ENCODE measurements around the gene GPLD1. TPM values are rescaled to one million over a fixed set of nuclear protein-coding genes. Genes with fewer than 3 reads are reported as not detected.

The GPLD1 gene
- total RNA-seq, 5 donors from 2014 or later (not counting 1 experiment from before 2014, with no cell fraction given), result 0.50 to 1.5 (median 1.4) TPM

GRCh38 chr6:24444588-24444987 is 44.8 kb downstream of the GPLD1 start:
- H3K4me1 ChIP-seq (ENCODE audit: control insufficient read depth in 1 of 2, extremely low read depth in 1 of 2, insufficient read depth in 2 of 2, low read length in 2 of 2), result no peaks in the 10 kb centered on the region
- POLR2A ChIA-PET, result no interaction called here

GRCh38 chr6:24441599-24441904 is 47.8 kb downstream of the GPLD1 start:
- ChIA-PET POLR2A (no interaction called here), CTCF (no interaction called here)
- DNase-seq, result no peak
- Mint-ChIP-seq H3K4me3 (no peak overlapping the region), H3K27ac (no peak overlapping the region), H3K27me3 (no peaks in the 10 kb centered on the region), H3K9me3 (no peaks in the 10 kb centered on the region), H3K4me1 (peaks cover 2 to 7% (median 6%) of the 10 kb centered on the region in 3 donors), H3K36me3 (peaks cover 12% of the 10 kb centered on the region)
- no peaks in the 10 kb centered on the region for H3K4me1 ChIP-seq (ENCODE audit: control insufficient read depth in 1 of 2, extremely low read depth in 1 of 2, insufficient read depth in 2 of 2, low read length in 2 of 2)
- ATAC-seq (replicated peaks in 1 of 4), result no peak
- WGBS (ENCODE audit: insufficient coverage), result 88% methylated on average over 2 of the region's 3 CpGs
- peaks cover 0 to 3% of the 10 kb centered on the region in 2 experiments for H3K27me3 ChIP-seq (replicated peaks in 1 of 2; ENCODE audit: control insufficient read depth in 2 of 2, extremely low read depth in 1 of 2, insufficient read depth in 2 of 2, low read length in 1 of 2)
- no peak overlapping the region for H3K27ac ChIP-seq (ENCODE audit: low read length)
- no peaks in the 10 kb centered on the region for H3K9me3 ChIP-seq
- H3K36me3 ChIP-seq (ENCODE audit: control insufficient read depth in 2 of 2, extremely low read depth in 1 of 2, insufficient read depth in 1 of 2, low read length in 1 of 2), result no peaks in the 10 kb centered on the region
- no peak overlapping the region for H3K4me3 ChIP-seq (ENCODE audit: control insufficient read depth in 1 of 2, extremely low read depth in 1 of 2, low read length in 1 of 2)

More at GRCh38 chr6:24444588-24444987, 44.8 kb downstream of the GPLD1 start:
- CTCF ChIA-PET, result no interaction called here
- Mint-ChIP-seq H3K36me3 (no peaks in the 10 kb centered on the region), H3K9me3 (no peaks in the 10 kb centered on the region), H3K4me1 (peaks cover 2 to 7% (median 6%) of the 10 kb centered on the region in 3 donors), H3K4me3 (no peak overlapping the region), H3K27ac (no peak overlapping the region), H3K27me3 (no peaks in the 10 kb centered on the region)
- DNase-seq (no peak), ATAC-seq (replicated peaks in 1 of 4) (no peak)
- H3K36me3 ChIP-seq (ENCODE audit: control insufficient read depth in 2 of 2, extremely low read depth in 1 of 2, insufficient read depth in 1 of 2, low read length in 1 of 2), result no peaks in the 10 kb centered on the region
- no peak overlapping the region for H3K4me3 ChIP-seq (ENCODE audit: control insufficient read depth in 1 of 2, extremely low read depth in 1 of 2, low read length in 1 of 2)
- H3K27ac ChIP-seq (ENCODE audit: low read length), result no peak overlapping the region
- H3K27me3 ChIP-seq (replicated peaks in 1 of 2; ENCODE audit: control insufficient read depth in 2 of 2, extremely low read depth in 1 of 2, insufficient read depth in 2 of 2, low read length in 1 of 2), result peaks cover 0 to 3% of the 10 kb centered on the region in 2 experiments
- no peaks in the 10 kb centered on the region for H3K9me3 ChIP-seq
- WGBS (ENCODE audit: insufficient coverage), result 100% methylated on average over 1 of the region's 4 CpGs

GRCh38 chr6:24440897-24441598 is 48.3 kb downstream of the GPLD1 start:
- POLR2A ChIA-PET, result interaction anchor here (0.6 to 0.7 kb wide), 3 partner anchors 9 to 45 kb away, joined by 7 to 12 read pairs (median 9); no protein-coding TSS in a partner anchor
- Mint-ChIP-seq H3K9me3 (no peaks in the 10 kb centered on the region), H3K36me3 (peaks cover 13% of the 10 kb centered on the region), H3K4me3 (no peak overlapping the region), H3K27ac (no peak overlapping the region), H3K27me3 (no peaks in the 10 kb centered on the region), H3K4me1 (peaks cover 2 to 7% (median 6%) of the 10 kb centered on the region in 3 donors)
- H3K4me3 ChIP-seq (ENCODE audit: control insufficient read depth in 1 of 2, extremely low read depth in 1 of 2, low read length in 1 of 2), result no peak overlapping the region
- ATAC-seq (replicated peaks in 1 of 4) (no peak), DNase-seq (no peak)
- H3K27ac ChIP-seq (ENCODE audit: low read length), result no peak overlapping the region
- CTCF ChIA-PET, result interaction anchor here in 1 of 2 donors (0.6 kb wide), 1 partner anchor 1300 kb away, joined by 3 read pairs; no protein-coding TSS in a partner anchor
- H3K9me3 ChIP-seq, result no peaks in the 10 kb centered on the region
- no peaks in the 10 kb centered on the region for H3K4me1 ChIP-seq (ENCODE audit: control insufficient read depth in 1 of 2, extremely low read depth in 1 of 2, insufficient read depth in 2 of 2, low read length in 2 of 2)
- no peaks in the 10 kb centered on the region for H3K36me3 ChIP-seq (ENCODE audit: control insufficient read depth in 2 of 2, extremely low read depth in 1 of 2, insufficient read depth in 1 of 2, low read length in 1 of 2)
- peaks cover 0 to 3% of the 10 kb centered on the region in 2 experiments for H3K27me3 ChIP-seq (replicated peaks in 1 of 2; ENCODE audit: control insufficient read depth in 2 of 2, extremely low read depth in 1 of 2, insufficient read depth in 2 of 2, low read length in 1 of 2)
- WGBS (ENCODE audit: insufficient coverage), result 95% methylated on average over 6 of the region's 16 CpGs

DNA sequence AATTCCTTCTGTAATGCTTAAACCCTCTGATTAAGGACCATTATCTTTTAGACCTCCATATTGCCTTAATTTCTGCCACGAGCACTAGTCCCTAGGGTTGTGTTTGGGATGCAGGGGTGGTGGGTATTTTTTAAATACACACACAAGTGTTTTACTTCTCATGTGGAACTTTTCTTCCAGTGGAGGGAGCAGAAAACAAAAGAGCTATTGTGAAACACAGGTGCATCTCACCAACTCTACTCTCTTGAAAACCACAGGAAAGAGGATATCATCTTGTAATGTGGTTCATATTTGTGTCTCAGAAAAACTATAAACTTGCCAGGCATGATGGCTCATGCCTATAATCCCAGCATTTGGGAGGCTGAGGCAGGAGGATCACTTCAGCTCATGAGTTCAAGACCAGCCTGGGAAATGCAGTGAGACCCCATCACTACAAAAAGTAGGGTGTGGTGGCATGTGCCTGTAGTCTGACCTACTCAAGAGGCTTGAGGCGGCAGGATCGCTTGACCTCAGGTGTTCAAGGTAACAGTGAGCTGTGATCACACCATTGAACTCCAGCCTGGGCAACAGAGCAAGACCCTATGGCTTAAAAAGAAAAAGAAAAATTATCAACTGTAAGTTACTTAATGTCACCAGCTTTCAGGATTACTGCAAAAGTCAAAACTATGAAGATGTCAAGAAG is 49.4 kb downstream of the GPLD1 start:
- no peaks in the 10 kb centered on the region for H3K9me3 ChIP-seq
- H3K36me3 Mint-ChIP-seq, result peaks cover 13% of the 10 kb centered on the region
- H3K4me3 Mint-ChIP-seq, result no peak overlapping the region
- no peaks in the 10 kb centered on the region for H3K36me3 ChIP-seq (ENCODE audit: control insufficient read depth in 2 of 2, extremely low read depth in 1 of 2, insufficient read depth in 1 of 2, low read length in 1 of 2)
- H3K27me3 ChIP-seq (replicated peaks in 1 of 2; ENCODE audit: control insufficient read depth in 2 of 2, extremely low read depth in 1 of 2, insufficient read depth in 2 of 2, low read length in 1 of 2), result no peaks in the 10 kb centered on the region
- no peak overlapping the region for H3K27ac ChIP-seq (ENCODE audit: low read length)
- DNase-seq (no peak), ATAC-seq (replicated peaks in 1 of 4) (no peak)
- H3K27me3 Mint-ChIP-seq, result no peaks in the 10 kb centered on the region
- POLR2A ChIA-PET, result interaction anchor here in 1 of 2 donors (0.6 kb wide), 1 partner anchor 8 kb away, joined by 12 read pairs; no protein-coding TSS in a partner anchor
- H3K9me3 Mint-ChIP-seq, result no peaks in the 10 kb centered on the region
- CTCF ChIA-PET, result interaction anchor here in 1 of 2 donors (0.6 kb wide), 1 partner anchor 9 kb away, joined by 3 read pairs; no protein-coding TSS in a partner anchor
- no peaks in the 10 kb centered on the region for H3K4me1 ChIP-seq (ENCODE audit: control insufficient read depth in 1 of 2, extremely low read depth in 1 of 2, insufficient read depth in 2 of 2, low read length in 2 of 2)
- no peak overlapping the region for H3K27ac Mint-ChIP-seq
- H3K4me3 ChIP-seq (ENCODE audit: control insufficient read depth in 1 of 2, extremely low read depth in 1 of 2, low read length in 1 of 2), result no peak overlapping the region
- WGBS (ENCODE audit: insufficient coverage), result no CpG with 5 or more reads among the region's 3 CpGs
- peaks cover 2 to 7% (median 6%) of the 10 kb centered on the region in 3 donors for H3K4me1 Mint-ChIP-seq

DNA sequence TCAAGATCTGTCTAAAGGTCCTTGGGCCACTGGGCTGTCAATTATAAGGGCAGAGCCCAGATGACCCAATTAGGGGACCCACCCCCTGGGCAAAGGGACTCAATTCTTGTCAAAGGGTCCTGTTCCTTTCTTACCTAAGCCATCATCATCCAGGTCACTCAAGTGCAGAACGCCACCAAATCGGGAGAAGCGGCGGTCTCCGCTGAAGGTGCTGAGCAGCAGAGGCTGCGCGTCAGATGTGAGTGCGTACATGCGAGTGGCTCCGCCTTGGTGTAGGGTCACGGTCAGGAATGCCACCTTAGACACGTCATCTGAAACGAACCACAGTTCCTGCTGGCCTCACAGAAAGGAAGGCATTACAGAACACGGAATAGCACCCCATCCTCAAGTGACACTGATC is 52.4 kb downstream of the GPLD1 start:
- Histone ChIP-seq H3K9me3 (no peaks in the 10 kb centered on the region), H3K4me3 (ENCODE audit: control insufficient read depth in 1 of 2, extremely low read depth in 1 of 2, low read length in 1 of 2) (no peak overlapping the region), H3K4me1 (ENCODE audit: control insufficient read depth in 1 of 2, extremely low read depth in 1 of 2, insufficient read depth in 2 of 2, low read length in 2 of 2) (no peaks in the 10 kb centered on the region), H3K27me3 (replicated peaks in 1 of 2; ENCODE audit: control insufficient read depth in 2 of 2, extremely low read depth in 1 of 2, insufficient read depth in 2 of 2, low read length in 1 of 2) (no peaks in the 10 kb centered on the region), H3K36me3 (ENCODE audit: control insufficient read depth in 2 of 2, extremely low read depth in 1 of 2, insufficient read depth in 1 of 2, low read length in 1 of 2) (no peaks in the 10 kb centered on the region), H3K27ac (ENCODE audit: low read length) (no peak overlapping the region)
- DNase-seq, result no peak
- Mint-ChIP-seq H3K36me3 (peaks cover 13% of the 10 kb centered on the region), H3K27me3 (no peaks in the 10 kb centered on the region), H3K27ac (no peak overlapping the region), H3K9me3 (no peaks in the 10 kb centered on the region), H3K4me1 (peaks cover 2 to 7% (median 6%) of the 10 kb centered on the region in 3 donors), H3K4me3 (no peak overlapping the region)
- no peak for ATAC-seq (replicated peaks in 1 of 4)
- ChIA-PET POLR2A (no interaction called here), CTCF (no interaction called here)
- 87% methylated on average over 14 of the region's 14 CpGs for WGBS (ENCODE audit: insufficient coverage)

DNA sequence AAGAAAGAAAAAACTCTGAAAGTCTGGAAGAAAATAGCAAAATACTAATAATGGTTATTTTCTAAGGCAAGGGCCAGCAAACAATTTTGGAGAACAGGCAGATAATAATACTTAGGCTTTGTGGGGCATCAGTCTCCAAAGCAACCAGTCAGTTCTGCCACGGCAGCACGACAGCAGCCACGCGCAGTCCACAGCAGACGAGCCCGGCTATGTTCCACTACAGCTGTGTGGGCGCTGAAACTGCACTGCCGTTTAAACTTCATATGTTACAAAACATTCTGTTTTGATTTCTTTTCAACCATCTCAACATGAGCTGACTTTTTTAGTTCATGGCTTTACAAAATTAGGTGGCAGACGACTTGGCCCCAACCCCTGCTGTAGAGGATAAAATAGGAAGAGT is 56.8 kb downstream of the GPLD1 start:
- H3K4me1 Mint-ChIP-seq, result no peaks in the 10 kb centered on the region
- DNase-seq (no peak), ATAC-seq (replicated peaks in 1 of 4) (no peak)
- H3K4me3 Mint-ChIP-seq, result no peak overlapping the region
- Histone ChIP-seq H3K27me3 (replicated peaks in 1 of 2; ENCODE audit: control insufficient read depth in 2 of 2, extremely low read depth in 1 of 2, insufficient read depth in 2 of 2, low read length in 1 of 2) (no peaks in the 10 kb centered on the region), H3K4me3 (ENCODE audit: control insufficient read depth in 1 of 2, extremely low read depth in 1 of 2, low read length in 1 of 2) (no peak overlapping the region), H3K4me1 (ENCODE audit: control insufficient read depth in 1 of 2, extremely low read depth in 1 of 2, insufficient read depth in 2 of 2, low read length in 2 of 2) (no peaks in the 10 kb centered on the region), H3K27ac (ENCODE audit: low read length) (no peak overlapping the region), H3K9me3 (no peaks in the 10 kb centered on the region), H3K36me3 (ENCODE audit: control insufficient read depth in 2 of 2, extremely low read depth in 1 of 2, insufficient read depth in 1 of 2, low read length in 1 of 2) (no peaks in the 10 kb centered on the region)
- 82% methylated on average over 8 of the region's 9 CpGs for whole genome bisulfite sequencing (ENCODE audit: insufficient coverage)
- H3K27me3 Mint-ChIP-seq, result no peaks in the 10 kb centered on the region
- CTCF ChIA-PET, result no interaction called here
- POLR2A ChIA-PET, result no interaction called here
- H3K27ac Mint-ChIP-seq, result no peak overlapping the region
- H3K36me3 Mint-ChIP-seq, result peaks cover 11% of the 10 kb centered on the region
- H3K9me3 Mint-ChIP-seq, result no peaks in the 10 kb centered on the region
